Thoracic aorta (tissue), 2 donors: Measurements from ENCODE around the gene PTPRR. TPM values are rescaled to one million over a fixed set of nuclear protein-coding genes. Genes with fewer than 3 reads are reported as not detected.
A peak's percentile ranks its signal among the peaks of the same experiment; 100 is the strongest.

Experiments
- ATAC-seq: fragments of 150-250 bp; one replicate; pipeline ENCODE4 v1.8.0; 2017; ENCODE audit warnings: low read depth; ENCODE audit not compliant: insufficient number of reproducible peaks, low FRiP score
- DNase-seq: peaks from one replicate; pipeline ENCODE4 v3.0.0-alpha.2; 2020; ENCODE audit warnings: low spot score
- H3K27ac ChIP-seq, 2 donors: fragments of 200-600 bp; sonication (generic); 1 replicate in 1 of 2; 2 replicates in 1 of 2; pipeline ENCODE4 v1.5.1; 2016; ENCODE audit warnings: mild to moderate bottlenecking in 2 of 2, moderate library complexity in 2 of 2
- H3K27me3 ChIP-seq: fragments of 200-600 bp; sonication (generic); replicated peaks from 2 replicates; pipeline ENCODE4 v1.6.0; 2016; ENCODE audit warnings: mild to moderate bottlenecking; ENCODE audit not compliant: insufficient read depth
- H3K36me3 ChIP-seq: fragments of 200-600 bp; sonication (generic); one replicate; pipeline ENCODE4 v1.5.1; 2016
- H3K4me1 ChIP-seq, 2 donors: fragments of 200-600 bp; sonication (generic); 1 replicate in 1 of 2; 2 replicates in 1 of 2; pipeline versions ENCODE4 v1.5.1 to v1.6.0; 2016; ENCODE audit warnings: low read depth in 2 of 2, mild to moderate bottlenecking in 1 of 2; ENCODE audit not compliant: control insufficient read depth in 1 of 2
- H3K4me3 ChIP-seq: fragments of 200-600 bp; sonication (generic); 2 replicates; pipeline ENCODE4 v1.5.1; 2016; ENCODE audit warnings: mild to moderate bottlenecking
- H3K9me3 ChIP-seq: fragments of 200-600 bp; sonication (generic); 2 replicates; pipeline ENCODE4 v1.5.1; 2016
- total RNA-seq, 2 donors: library from RNA; depleted of rRNA; stranded (reverse); fragments of >200 nt; gene quantifications; one replicate each; pipeline versions ENCODE4 v1.1.0 to v1.2.3, GENCODE V29; 2016
- TF ChIP-seq, protein P1 (sequence below): fragments of 200-600 bp; sonication (generic); IDR thresholded peaks from one replicate; pipeline ENCODE4 v1.5.1; 2019; ENCODE audit warnings: antibody characterized with exemption

Gene PTPRR
- total RNA-seq, 2 donors from 2014 or later: 0.27 to 0.35 TPM

DNA sequence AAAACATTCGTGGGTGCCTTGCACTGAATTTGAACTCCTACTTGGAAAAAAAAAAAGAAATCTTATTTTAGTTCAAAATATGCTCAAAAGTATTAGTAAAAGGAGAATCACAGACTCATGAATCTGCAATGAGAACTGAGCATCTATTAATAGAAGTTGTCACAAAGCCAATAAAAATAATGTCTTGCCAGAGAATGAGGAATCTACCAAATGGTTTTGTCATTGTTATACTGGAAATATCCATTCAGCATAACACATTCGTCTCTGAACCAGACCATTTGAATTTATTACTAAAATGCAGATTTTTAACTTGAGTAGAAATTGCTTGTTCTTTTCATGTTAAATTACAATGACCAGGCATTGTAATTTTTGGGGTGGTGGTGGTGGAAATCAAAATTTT lies 271.7 kb downstream of the PTPRR start:
- no peaks in the 10 kb centered on the region for H3K27me3 ChIP-seq

GRCh38 chr12:70648191-70648590 lies 272.3 kb downstream of the PTPRR start:
- DNase-seq (no peak), ATAC-seq (no peak)
- no peaks in the 10 kb centered on the region for H3K27me3 ChIP-seq

More for the DNA sequence above, 271.7 kb downstream of the PTPRR start:
- no peaks in the 10 kb centered on the region for H3K9me3 ChIP-seq
- peak overlapping the region in 1 of 2 donors; percentile 22 for H3K27ac ChIP-seq
- H3K36me3 ChIP-seq: no peaks in the 10 kb centered on the region
- TF ChIP-seq, protein P1, sequence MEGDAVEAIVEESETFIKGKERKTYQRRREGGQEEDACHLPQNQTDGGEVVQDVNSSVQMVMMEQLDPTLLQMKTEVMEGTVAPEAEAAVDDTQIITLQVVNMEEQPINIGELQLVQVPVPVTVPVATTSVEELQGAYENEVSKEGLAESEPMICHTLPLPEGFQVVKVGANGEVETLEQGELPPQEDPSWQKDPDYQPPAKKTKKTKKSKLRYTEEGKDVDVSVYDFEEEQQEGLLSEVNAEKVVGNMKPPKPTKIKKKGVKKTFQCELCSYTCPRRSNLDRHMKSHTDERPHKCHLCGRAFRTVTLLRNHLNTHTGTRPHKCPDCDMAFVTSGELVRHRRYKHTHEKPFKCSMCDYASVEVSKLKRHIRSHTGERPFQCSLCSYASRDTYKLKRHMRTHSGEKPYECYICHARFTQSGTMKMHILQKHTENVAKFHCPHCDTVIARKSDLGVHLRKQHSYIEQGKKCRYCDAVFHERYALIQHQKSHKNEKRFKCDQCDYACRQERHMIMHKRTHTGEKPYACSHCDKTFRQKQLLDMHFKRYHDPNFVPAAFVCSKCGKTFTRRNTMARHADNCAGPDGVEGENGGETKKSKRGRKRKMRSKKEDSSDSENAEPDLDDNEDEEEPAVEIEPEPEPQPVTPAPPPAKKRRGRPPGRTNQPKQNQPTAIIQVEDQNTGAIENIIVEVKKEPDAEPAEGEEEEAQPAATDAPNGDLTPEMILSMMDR: no peak
- ATAC-seq (no peak), DNase-seq (no peak)
- peaks cover 19 to 41% of the 10 kb centered on the region in 2 donors for H3K4me1 ChIP-seq
- no peak overlapping the region for H3K4me3 ChIP-seq

DNA sequence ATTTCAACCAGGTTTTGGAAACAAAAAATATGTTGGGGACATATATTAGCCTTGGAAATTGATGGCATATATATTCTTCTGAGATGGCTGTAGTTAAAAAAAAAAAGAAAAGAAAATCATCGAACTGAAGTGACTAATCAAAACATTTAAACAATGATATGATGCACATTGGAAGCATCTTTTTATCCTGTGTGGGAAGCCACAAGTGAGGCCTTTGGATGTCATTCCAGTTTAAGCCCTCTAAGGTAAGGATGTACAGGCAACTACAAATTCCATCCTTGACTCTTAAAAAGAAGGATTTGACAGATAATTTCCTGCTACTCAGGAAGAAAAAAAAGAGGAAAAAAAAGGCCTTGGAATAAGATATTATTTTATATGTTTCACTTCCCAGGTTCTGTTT lies 273.7 kb downstream of the PTPRR start:
- H3K27me3 ChIP-seq: no peaks in the 10 kb centered on the region
- H3K36me3 ChIP-seq: no peaks in the 10 kb centered on the region
- no peaks in the 10 kb centered on the region for H3K9me3 ChIP-seq
- TF ChIP-seq, protein P1: no peak
- H3K4me1 ChIP-seq: peaks cover 19 to 41% of the 10 kb centered on the region in 2 donors
- ATAC-seq (no peak), DNase-seq (no peak)
- H3K4me3 ChIP-seq: no peak overlapping the region
- H3K27ac ChIP-seq: no peak overlapping the region

More at GRCh38 chr12:70648191-70648590, 272.3 kb downstream of the PTPRR start:
- no peaks in the 10 kb centered on the region for H3K9me3 ChIP-seq
- TF ChIP-seq, protein P1: no peak
- H3K36me3 ChIP-seq: no peaks in the 10 kb centered on the region
- H3K4me1 ChIP-seq: peaks cover 19 to 41% of the 10 kb centered on the region in 2 donors
- H3K27ac ChIP-seq: peak overlapping the region in 1 of 2 donors; percentile 4
- no peak overlapping the region for H3K4me3 ChIP-seq

GRCh38 chr12:70645494-70646317 lies 274.8 kb downstream of the PTPRR start:
- peak; percentile 21 for DNase-seq

DNA sequence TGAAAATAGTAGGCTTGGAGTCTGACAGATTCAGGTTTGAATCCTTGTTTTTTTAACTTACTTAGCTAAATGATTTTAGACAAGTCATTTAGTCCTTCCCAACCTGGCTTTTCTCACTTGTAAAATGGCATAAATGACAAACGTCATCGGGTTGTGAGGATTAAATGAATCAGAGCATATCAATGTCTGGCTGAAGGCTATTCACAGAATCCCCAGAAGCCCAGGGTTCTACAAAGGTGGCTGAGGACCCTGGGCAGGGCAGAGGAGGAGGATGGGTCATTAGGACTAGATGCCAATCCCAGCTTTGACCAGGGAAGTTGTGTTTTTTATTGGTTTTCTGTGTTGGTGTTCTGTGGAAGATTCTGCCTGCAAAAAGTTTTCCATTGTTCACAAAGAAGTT lies 275.7 kb downstream of the PTPRR start:
- no peaks in the 10 kb centered on the region for H3K27me3 ChIP-seq
- ATAC-seq: no peak
- no peaks in the 10 kb centered on the region for H3K9me3 ChIP-seq
- DNase-seq: no peak
- no peak overlapping the region for H3K27ac ChIP-seq
- H3K4me1 ChIP-seq: peaks cover 19 to 41% of the 10 kb centered on the region in 2 donors
- TF ChIP-seq, protein P1: no peak
- no peak overlapping the region for H3K4me3 ChIP-seq
- no peaks in the 10 kb centered on the region for H3K36me3 ChIP-seq

More at GRCh38 chr12:70645494-70646317, 274.8 kb downstream of the PTPRR start:
- peak overlapping the region; percentile 20 for H3K4me3 ChIP-seq
- TF ChIP-seq, protein P1: no peak
- no peaks in the 10 kb centered on the region for H3K9me3 ChIP-seq
- H3K4me1 ChIP-seq: peaks cover 19 to 41% of the 10 kb centered on the region in 2 donors
- ATAC-seq: peak; percentile 50
- H3K27ac ChIP-seq: peak overlapping the region; percentile 29 to 41
- H3K27me3 ChIP-seq: no peaks in the 10 kb centered on the region
- H3K36me3 ChIP-seq: no peaks in the 10 kb centered on the region
